A549 (cell line): ENCODE data around the gene GALT.

Experiments
- CTCF ChIP-seq: fragments of >200 bp; sonication (Bioruptor Twin); formaldehyde crosslinking; IDR thresholded peaks from 3 replicates; pipeline ENCODE4 v1.5.1; 2016
- EP300 ChIP-seq, 2 experiments: fragments of >200 bp; sonication (Bioruptor Twin); formaldehyde crosslinking; IDR thresholded peaks; 2 replicates in 1 of 2; 3 replicates in 1 of 2; pipeline ENCODE4 v1.6.1; 2016 to 2017
- HMGXB4 ChIP-seq: fragments of 250-450 bp; sonication (Bioruptor Pico); IDR thresholded peaks from 2 replicates; pipeline ENCODE4 v1.5.0; 2021; ENCODE audit warnings: mild to moderate bottlenecking, moderate library complexity, borderline replicate concordance
- JUNB ChIP-seq: fragments of >200 bp; sonication (Bioruptor Twin); formaldehyde crosslinking; IDR thresholded peaks from 2 replicates; pipeline ENCODE4 v1.6.1; 2016
- KDM1A ChIP-seq: fragments of 200-600 bp; sonication (generic); IDR thresholded peaks from 2 replicates; pipeline ENCODE4 v1.6.1; 2016; ENCODE audit warnings: low read depth, mild to moderate bottlenecking
- MAX ChIP-seq: IDR thresholded peaks from 2 replicates; pipeline ENCODE4 v1.6.1; 2012
- MYC ChIP-seq: IDR thresholded peaks from 2 replicates; pipeline ENCODE4 v1.6.1; 2012; ENCODE audit warnings: mild to moderate bottlenecking, inconsistent platforms, low read length, improper control_type of control experiment, borderline replicate concordance
- POLR2A ChIP-seq: IDR thresholded peaks from 2 replicates; pipeline ENCODE4 v1.6.1; 2012; ENCODE audit warnings: mild to moderate bottlenecking, low read length
- REST ChIP-seq: fragments of 200-600 bp; sonication (generic); IDR thresholded peaks from 2 replicates; pipeline ENCODE4 v1.6.1; 2016; ENCODE audit warnings: antibody characterized with exemption, mild to moderate bottlenecking, moderate library complexity
- RFX5 ChIP-seq: fragments of 450-650 bp; IDR thresholded peaks from 2 replicates; pipeline ENCODE4 v1.7.1; 2014; ENCODE audit warnings: antibody characterized with exemption, mild to moderate bottlenecking, moderate library complexity
- RNF2 ChIP-seq: fragments of 200-600 bp; sonication (generic); IDR thresholded peaks from 2 replicates; pipeline ENCODE4 v1.6.1; 2016; ENCODE audit warnings: low read depth, mild to moderate bottlenecking, antibody characterized with exemption, moderate library complexity, borderline replicate concordance
- SREBF2 ChIP-seq: fragments of 450-650 bp; IDR thresholded peaks from 2 replicates; pipeline ENCODE4 v1.6.1; 2014; ENCODE audit warnings: mild to moderate bottlenecking, moderate library complexity

GRCh38 chr9:34625186-34625486, 21.3 kb upstream of the GALT start:
- no peak for TF ChIP-seq CTCF
- TF ChIP-seq RFX5: no peak
- TF ChIP-seq KDM1A: no peak
- no peak for TF ChIP-seq EP300 (IDR thresholded peaks at IDR 0.05)
- no peak for TF ChIP-seq MYC
- no peak for TF ChIP-seq REST
- TF ChIP-seq RNF2: no peak
- no peak for TF ChIP-seq POLR2A
- no peak for TF ChIP-seq MAX
- no peak for TF ChIP-seq JUNB
- TF ChIP-seq SREBF2: no peak
- TF ChIP-seq HMGXB4 (CRISPR knock-in tag): no peak
